GM21786 (cell line): ENCODE measurements around the gene SDC3.

Experiments
- ATAC-seq: cut with Tn5 transposase; IDR thresholded peaks from one replicate; pipeline ENCODE4 v1.9.1; 2021; ENCODE audit not compliant: unreplicated experiment

The SDC3 gene

GRCh38 chr1:30823969-30824735 lies 84.4 kb downstream of the SDC3 start:
- ATAC-seq: peak; percentile 62

GRCh38 chr1:30823627-30823968 lies 85.0 kb downstream of the SDC3 start:
- ATAC-seq: no peak

- no peak for ATAC-seq
Observed at GRCh38 chr1:30822966-30823581, 85.5 kb downstream of the SDC3 start.

GRCh38 chr1:30822006-30822405 lies 86.6 kb downstream of the SDC3 start:
- ATAC-seq: no peak

- no peak for ATAC-seq
Observed at GRCh38 chr1:30820299-30820698, 88.3 kb downstream of the SDC3 start.
